Gastrocnemius medialis (tissue), 4 donors: ENCODE data around the gene PRKCE.

Experiments
- CTCF ChIP-seq, 5 experiments: fragments of 450-650 bp in 3 of 5; fragments of 200-600 bp in 2 of 5; sonication (generic) in 2 of 5; IDR thresholded peaks in 4 of 5; conservative IDR thresholded peaks in 1 of 5; 1 replicate in 4 of 5; 2 replicates in 1 of 5; pipeline ENCODE4 v1.5.1; 2016 to 2019; ENCODE audit warnings: antibody characterized with exemption in 5 of 5, mild to moderate bottlenecking in 3 of 5, moderate library complexity in 3 of 5
- POLR2A ChIP-seq, 2 donors: fragments of 450-650 bp; IDR thresholded peaks; one replicate each; pipeline ENCODE4 v1.6.1; 2017; ENCODE audit warnings: antibody characterized with exemption in 2 of 2, mild to moderate bottlenecking in 2 of 2, moderate library complexity in 2 of 2

DNA sequence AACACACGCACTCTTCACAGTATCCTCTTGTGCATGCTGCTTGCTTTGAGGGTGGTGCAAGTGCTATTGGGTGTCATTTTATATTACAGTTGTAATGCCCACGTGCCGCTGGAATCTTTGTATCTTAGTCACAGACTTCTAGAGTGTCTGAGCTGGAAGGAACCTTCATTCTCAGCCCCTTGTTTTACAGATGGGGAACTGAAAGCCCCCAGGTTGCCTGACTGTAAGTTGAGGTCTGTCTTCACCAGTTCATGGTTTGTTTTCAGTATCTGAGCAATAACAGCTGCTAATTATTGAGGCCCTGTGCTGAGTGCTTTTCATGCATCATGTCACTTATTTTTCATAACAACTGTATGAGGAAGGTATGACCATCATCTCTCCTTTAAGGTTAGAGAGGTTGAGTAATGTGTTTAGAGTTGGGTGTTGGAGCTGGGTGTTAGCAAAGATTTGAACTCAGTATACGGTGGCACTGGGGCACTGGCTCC lies 77.0 kb downstream of the PRKCE start:
- no peak for TF ChIP-seq CTCF (IDR thresholded peaks at IDR 0.05 in 4 of 5, conservative IDR thresholded peaks at IDR 0.05 in 1 of 5)
- TF ChIP-seq POLR2A (IDR thresholded peaks at IDR 0.05), result no peak
